Measurements from ENCODE around the gene FASTKD3.

DNA sequence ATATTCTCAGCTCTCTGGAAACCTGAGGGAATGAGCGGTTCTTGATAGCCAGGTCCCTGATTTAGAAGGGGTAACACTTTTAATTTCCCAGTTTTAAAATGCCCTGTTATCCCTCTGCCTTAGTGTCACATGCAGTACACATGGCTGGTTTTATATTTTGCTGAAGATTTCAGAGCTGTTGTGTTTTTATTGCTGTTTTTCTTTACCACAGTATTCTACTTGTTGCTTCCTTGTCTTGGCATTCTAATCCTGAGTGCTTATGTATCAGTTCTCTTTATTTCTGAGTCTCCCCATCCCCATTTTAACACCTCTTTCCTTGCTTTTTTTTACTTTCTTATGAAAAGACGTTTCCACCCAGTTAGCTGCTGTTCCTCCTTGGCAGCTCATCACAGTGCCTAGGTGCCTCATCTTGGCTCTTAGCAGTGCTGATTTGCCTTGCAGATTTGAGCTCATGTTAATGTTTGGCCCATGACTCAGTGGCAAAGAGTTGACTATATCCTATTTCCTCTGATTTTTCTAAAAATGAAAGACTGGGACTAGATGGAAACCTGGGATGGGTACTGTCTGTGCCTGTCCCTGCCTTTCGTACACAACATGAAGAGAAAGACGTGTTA is 3.8 kb upstream of the FASTKD3 start:
- no peak for TF ChIP-seq SIN3A (IDR thresholded peaks at IDR 0.05; ENCODE audit: borderline replicate concordance, insufficient read depth, low read length)
- TF ChIP-seq POLR2AphosphoS5 (IDR thresholded peaks at IDR 0.05; ENCODE audit: low read depth, low read length), result no peak
- TF ChIP-seq TAF1 (IDR thresholded peaks at IDR 0.05; ENCODE audit: borderline replicate concordance, insufficient read depth, low read length), result no peak
